SU-DHL-6 (cell line): ENCODE results near the gene CSF1R.

Source experiments
- H2AFZ ChIP-seq: fragments of 200-600 bp; sonication (generic); 2 replicates; pipeline ENCODE4 v1.6.1; 2014; ENCODE audit warnings: low read depth, mild to moderate bottlenecking, moderate library complexity, mixed read lengths, antibody characterized with exemption, low read length; ENCODE audit not compliant: severe bottlenecking
- H3F3A ChIP-seq: fragments of 200-600 bp; shearing (Covaris generic); 2 replicates; pipeline ENCODE4 v1.6.0; 2016; ENCODE audit warnings: antibody characterized with exemption, mild to moderate bottlenecking; ENCODE audit not compliant: insufficient read depth
- H3K27ac ChIP-seq: fragments of 200-600 bp; sonication (generic); 2 replicates; pipeline ENCODE4 v1.5.1; 2016; ENCODE audit warnings: low read depth, mild to moderate bottlenecking, low read length, moderate library complexity, mixed read lengths
- H3K27me3 ChIP-seq: fragments of 200-600 bp; sonication (generic), shearing (Covaris generic); 2 replicates; pipeline ENCODE4 v1.6.0; 2014; ENCODE audit warnings: mild to moderate bottlenecking, low read length
- H3K36me3 ChIP-seq: fragments of 200-600 bp; sonication (generic); 2 replicates; pipeline ENCODE4 v1.6.1; 2014; ENCODE audit warnings: mild to moderate bottlenecking, low read length, mixed read lengths
- H3K4me2 ChIP-seq: fragments of 300-600, 200-600 bp; shearing (Covaris generic), sonication (generic); 2 replicates; pipeline ENCODE4 v1.6.0; 2014; ENCODE audit warnings: low read length, low read depth, mild to moderate bottlenecking; ENCODE audit not compliant: poor library complexity, severe bottlenecking
- H3K4me3 ChIP-seq: fragments of 200-600 bp; sonication (generic); 2 replicates; pipeline ENCODE4 v1.5.1; 2014; ENCODE audit warnings: antibody characterized with exemption, low read length, mild to moderate bottlenecking, mixed read lengths; ENCODE audit not compliant: insufficient read depth, poor library complexity, severe bottlenecking
- H3K79me2 ChIP-seq: fragments of 200-600 bp; sonication (generic); 2 replicates; pipeline ENCODE4 v1.6.1; 2014; ENCODE audit warnings: mild to moderate bottlenecking, low read length, moderate library complexity; ENCODE audit not compliant: insufficient read depth
- H3K9ac ChIP-seq: fragments of 200-600 bp; sonication (generic); 2 replicates; pipeline ENCODE4 v1.7.0; 2014; ENCODE audit warnings: mild to moderate bottlenecking, low read length
- H3K9me2 ChIP-seq: fragments of 200-600 bp; sonication (generic); replicated peaks from 2 replicates; pipeline ENCODE4 v1.6.1; 2014; ENCODE audit warnings: low read length; ENCODE audit not compliant: insufficient read depth
- H3K9me3 ChIP-seq: fragments of 200-600 bp; sonication (generic); 2 replicates; pipeline ENCODE4 v1.6.1; 2014; ENCODE audit warnings: low read length, mixed read lengths; ENCODE audit not compliant: insufficient read depth
- H4K20me1 ChIP-seq: fragments of 200-600 bp; sonication (generic); 2 replicates; pipeline ENCODE4 v1.6.1; 2014; ENCODE audit warnings: low read depth, mild to moderate bottlenecking, antibody characterized with exemption, low read length, moderate library complexity, mixed read lengths
- EZH2phosphoT487 ChIP-seq: fragments of 200-600 bp; sonication (generic), shearing (Covaris generic); conservative IDR thresholded peaks from 2 replicates; pipeline ENCODE4 v1.6.1; 2018; ENCODE audit warnings: mild to moderate bottlenecking, antibody characterized with exemption, low read length, moderate library complexity, mixed read lengths
- TF ChIP-seq, protein P1 (sequence below): fragments of 200-600 bp; sonication (generic); IDR thresholded peaks from one replicate; pipeline ENCODE4 v1.5.1; 2017; ENCODE audit warnings: antibody characterized with exemption, mild to moderate bottlenecking, low read length, moderate library complexity; ENCODE audit not compliant: insufficient read depth, poor library complexity, severe bottlenecking

Gene CSF1R

DNA sequence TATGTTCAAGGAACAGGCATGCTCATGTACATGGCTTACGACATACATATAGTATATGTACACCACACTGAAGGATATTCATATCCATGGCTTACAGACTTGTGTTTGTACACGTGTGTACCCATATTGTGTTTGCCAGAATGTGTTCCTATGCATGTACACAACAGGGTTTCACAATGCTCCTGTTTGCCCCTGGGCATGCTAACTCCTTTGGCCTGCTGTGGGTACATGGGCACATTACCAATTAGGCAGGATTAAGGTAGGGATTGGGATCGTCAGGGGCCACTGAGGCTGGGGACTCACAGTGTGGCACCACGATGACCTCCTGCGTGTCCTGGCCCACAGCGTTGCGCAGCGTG, 43.1 kb upstream of the CSF1R start:
- no peak for TF ChIP-seq EZH2phosphoT487
- TF ChIP-seq, protein P1, sequence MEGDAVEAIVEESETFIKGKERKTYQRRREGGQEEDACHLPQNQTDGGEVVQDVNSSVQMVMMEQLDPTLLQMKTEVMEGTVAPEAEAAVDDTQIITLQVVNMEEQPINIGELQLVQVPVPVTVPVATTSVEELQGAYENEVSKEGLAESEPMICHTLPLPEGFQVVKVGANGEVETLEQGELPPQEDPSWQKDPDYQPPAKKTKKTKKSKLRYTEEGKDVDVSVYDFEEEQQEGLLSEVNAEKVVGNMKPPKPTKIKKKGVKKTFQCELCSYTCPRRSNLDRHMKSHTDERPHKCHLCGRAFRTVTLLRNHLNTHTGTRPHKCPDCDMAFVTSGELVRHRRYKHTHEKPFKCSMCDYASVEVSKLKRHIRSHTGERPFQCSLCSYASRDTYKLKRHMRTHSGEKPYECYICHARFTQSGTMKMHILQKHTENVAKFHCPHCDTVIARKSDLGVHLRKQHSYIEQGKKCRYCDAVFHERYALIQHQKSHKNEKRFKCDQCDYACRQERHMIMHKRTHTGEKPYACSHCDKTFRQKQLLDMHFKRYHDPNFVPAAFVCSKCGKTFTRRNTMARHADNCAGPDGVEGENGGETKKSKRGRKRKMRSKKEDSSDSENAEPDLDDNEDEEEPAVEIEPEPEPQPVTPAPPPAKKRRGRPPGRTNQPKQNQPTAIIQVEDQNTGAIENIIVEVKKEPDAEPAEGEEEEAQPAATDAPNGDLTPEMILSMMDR: no peak
- Histone ChIP-seq H3F3A (no peaks in the 10 kb centered on the region), H4K20me1 (no peaks in the 10 kb centered on the region), H3K79me2 (no peaks in the 10 kb centered on the region), H3K36me3 (no peaks in the 10 kb centered on the region), H3K27me3 (no peaks in the 10 kb centered on the region), H3K9ac (no peak overlapping the region), H3K4me2 (no peak overlapping the region), H2AFZ (no peak overlapping the region), H3K9me3 (no peaks in the 10 kb centered on the region), H3K4me3 (no peak overlapping the region), H3K27ac (no peak overlapping the region), H3K9me2 (no peaks in the 10 kb centered on the region)

DNA sequence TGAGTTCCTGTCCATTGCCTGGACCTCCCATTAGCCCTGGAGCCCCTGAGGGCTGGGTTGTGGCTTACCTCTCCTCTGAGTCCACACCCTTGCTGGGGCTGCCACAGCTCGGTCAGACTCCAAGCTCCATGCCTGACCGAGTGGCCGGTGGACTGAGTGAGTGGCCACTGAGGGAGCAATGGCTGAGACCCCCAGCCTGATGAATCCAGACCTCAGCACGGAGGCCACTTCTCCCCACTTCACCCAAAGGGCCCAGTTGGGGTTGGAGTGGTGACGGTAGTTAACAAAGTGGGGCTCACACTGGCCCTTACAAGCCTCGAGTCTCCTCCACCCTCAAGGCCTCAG, 40.5 kb upstream of the CSF1R start:
- no peaks in the 10 kb centered on the region for H3K9me2 ChIP-seq
- no peaks in the 10 kb centered on the region for H4K20me1 ChIP-seq
- H3F3A ChIP-seq: no peaks in the 10 kb centered on the region
- no peak overlapping the region for H3K27ac ChIP-seq
- TF ChIP-seq, protein P1: no peak
- no peak for TF ChIP-seq EZH2phosphoT487
- no peaks in the 10 kb centered on the region for H3K36me3 ChIP-seq
- H3K79me2 ChIP-seq: no peaks in the 10 kb centered on the region
- H3K9me3 ChIP-seq: no peaks in the 10 kb centered on the region
- H3K4me2 ChIP-seq: no peak overlapping the region
- no peak overlapping the region for H3K4me3 ChIP-seq
- no peaks in the 10 kb centered on the region for H3K27me3 ChIP-seq
- no peak overlapping the region for H3K9ac ChIP-seq
- H2AFZ ChIP-seq: no peak overlapping the region

DNA sequence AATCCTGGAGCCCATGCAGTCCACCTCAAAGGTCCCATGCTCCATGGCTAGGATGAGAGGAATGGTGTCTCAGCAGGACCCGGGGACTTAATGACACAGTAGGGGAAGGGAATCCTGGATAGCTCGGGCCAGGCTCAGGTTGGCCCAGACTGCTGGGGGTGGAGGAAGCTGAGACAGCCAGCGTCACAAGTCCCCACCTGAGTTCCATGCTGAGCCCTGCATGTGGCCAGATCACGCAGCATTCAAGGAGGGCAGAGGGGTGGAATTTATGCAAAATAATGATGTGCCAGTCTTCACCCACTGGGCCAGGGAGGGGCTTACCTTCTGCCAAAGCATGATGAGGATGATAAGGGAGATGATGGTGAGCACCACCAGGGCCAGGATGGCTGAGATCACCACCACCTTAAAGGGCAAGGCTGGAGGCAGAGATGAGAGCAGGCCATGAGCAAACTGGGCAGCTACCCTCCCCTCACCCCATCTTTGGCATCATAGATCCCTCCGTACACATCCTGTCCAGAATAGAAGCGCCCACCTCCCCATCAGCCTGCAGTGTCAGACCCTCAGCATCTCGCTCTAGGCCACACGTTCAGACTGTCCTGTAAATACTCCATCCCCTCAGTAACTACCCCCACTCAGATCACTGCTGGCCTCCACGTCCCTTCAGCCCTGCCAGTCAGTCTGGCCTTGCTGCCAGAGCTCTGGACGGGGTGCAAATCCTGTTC, 40.0 kb upstream of the CSF1R start:
- no peak overlapping the region for H3K9ac ChIP-seq
- H3K9me3 ChIP-seq: no peaks in the 10 kb centered on the region
- no peak overlapping the region for H3K4me2 ChIP-seq
- H3K9me2 ChIP-seq: no peaks in the 10 kb centered on the region
- H3K4me3 ChIP-seq: no peak overlapping the region
- no peaks in the 10 kb centered on the region for H3K79me2 ChIP-seq
- H3K27ac ChIP-seq: no peak overlapping the region
- no peaks in the 10 kb centered on the region for H3K27me3 ChIP-seq
- no peaks in the 10 kb centered on the region for H3K36me3 ChIP-seq
- H3F3A ChIP-seq: no peaks in the 10 kb centered on the region
- TF ChIP-seq EZH2phosphoT487: no peak
- TF ChIP-seq, protein P1: no peak
- no peak overlapping the region for H2AFZ ChIP-seq
- no peaks in the 10 kb centered on the region for H4K20me1 ChIP-seq
